IPS-NIHi7 (cell line): Measurements from ENCODE around the gene MACROH2A2.
"Not testable (repeated sequence)": the region's sequence is repeated elsewhere in the genome, so short reads cannot be mapped to it uniquely, and the experiment has no call there.

Experiments
- DNase-seq: peaks from one replicate; pipeline ENCODE4 v3.0.0; 2012; ENCODE audit warnings: mixed read lengths; ENCODE audit errors: extremely low spot score

The MACROH2A2 gene

DNA sequence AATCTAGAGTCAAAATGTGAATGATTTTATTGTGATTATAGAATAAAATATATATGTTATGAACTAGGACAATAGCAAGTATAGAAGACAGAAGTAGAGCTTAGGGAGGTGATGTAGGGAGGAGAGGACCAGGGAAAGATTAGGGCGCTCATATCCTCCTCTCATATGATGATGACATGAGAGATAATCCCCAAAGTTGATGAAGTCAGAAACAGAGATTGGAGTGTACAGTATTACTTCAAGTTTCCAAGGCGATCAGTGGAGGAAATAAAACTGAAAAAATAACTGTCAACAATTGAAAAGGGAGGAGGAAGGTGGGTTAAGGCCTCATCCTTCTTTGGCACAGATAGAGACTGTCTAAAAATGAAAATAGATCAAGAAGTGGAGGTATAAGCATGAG lies 14.9 kb downstream of the MACROH2A2 start:
- no peak for DNase-seq

DNA sequence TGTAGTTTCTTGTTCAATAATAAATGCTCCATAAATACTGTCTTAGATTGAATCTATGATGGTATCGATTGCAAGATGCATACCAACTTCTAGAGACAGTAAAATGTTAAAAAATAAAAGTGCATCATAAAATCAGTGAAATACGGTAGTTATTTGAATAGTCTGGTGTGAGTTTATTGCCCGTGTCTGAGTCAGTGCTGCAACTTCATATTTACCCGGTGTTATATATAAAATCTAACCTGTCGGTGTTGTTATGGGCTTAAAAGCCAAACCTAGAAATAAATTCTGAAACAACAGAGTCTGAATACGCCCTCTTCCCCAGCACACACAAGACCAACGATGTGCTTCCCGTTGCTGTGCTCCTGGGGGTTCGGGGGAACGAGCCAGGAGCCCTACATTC lies 16.3 kb downstream of the MACROH2A2 start:
- no peak for DNase-seq

DNA sequence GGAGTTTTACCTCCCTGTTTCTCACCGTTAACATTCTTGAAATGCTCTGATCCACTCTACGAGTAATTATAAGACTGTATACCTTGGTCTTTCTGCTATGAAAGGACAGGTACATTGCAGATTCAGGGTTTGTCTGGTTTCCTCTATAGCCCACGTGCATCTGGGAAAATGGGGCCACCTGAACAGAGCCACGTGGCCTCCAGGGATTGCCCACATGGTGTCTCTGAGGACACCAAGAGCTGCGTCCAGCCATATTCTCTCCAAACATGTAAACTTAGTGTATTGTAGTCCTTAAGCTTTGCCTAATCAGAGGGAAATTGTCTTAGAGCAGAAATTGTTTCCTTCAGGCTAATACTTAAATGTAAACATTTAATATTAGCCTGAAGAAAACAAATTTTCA lies 16.7 kb downstream of the MACROH2A2 start:
- no peak for DNase-seq

DNA sequence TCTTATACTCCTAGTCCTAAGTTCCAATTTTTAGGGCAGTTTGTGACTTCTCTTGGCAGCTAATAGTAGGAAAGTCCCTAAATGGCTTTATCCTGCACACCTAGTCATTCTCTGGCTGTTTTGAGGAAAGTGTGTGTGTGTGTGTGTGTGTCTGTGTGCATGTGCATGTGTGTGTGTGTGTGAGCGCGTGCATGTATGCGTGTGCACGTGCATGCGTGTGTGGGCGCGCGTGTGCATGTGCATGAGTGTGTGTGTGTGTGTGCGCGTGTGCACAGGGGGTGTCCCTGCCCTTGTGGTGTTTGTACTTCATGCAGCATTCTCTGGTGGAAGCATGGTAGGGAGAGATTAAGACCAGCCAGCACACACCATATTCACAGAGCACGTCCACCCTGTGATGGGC lies 18.2 kb downstream of the MACROH2A2 start:
- no peak for DNase-seq

- DNase-seq: no peak
Observed at GRCh38 chr10:70074165-70074564, 21.5 kb downstream of the MACROH2A2 start.

- DNase-seq: no peak
Observed at GRCh38 chr10:70074971-70075370, 22.3 kb downstream of the MACROH2A2 start.

GRCh38 chr10:70078329-70078728 lies 25.7 kb downstream of the MACROH2A2 start:
- no peak for DNase-seq

- no peak for DNase-seq
Observed at GRCh38 chr10:70078937-70079336, 26.3 kb downstream of the MACROH2A2 start.

DNA sequence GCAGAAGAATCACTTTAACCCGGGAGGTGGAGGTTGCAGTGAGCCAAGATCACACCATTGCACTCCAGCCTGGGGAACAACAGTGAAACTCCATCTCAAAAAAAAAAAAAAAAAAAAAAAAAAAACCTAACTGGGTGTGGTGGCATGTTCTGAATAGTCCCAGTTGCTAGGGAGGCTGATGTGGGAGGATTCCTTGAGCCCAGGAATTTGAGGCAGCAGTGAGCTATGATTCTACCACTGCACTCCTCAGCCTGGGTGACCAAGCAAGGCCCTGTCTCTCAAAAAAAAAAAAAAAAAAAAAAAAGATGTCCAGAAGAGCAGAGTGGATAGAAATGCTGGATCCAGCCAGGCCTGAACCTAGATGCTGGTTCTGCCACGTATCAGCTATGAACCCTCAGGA lies 28.1 kb downstream of the MACROH2A2 start:
- not testable (repeated sequence) for DNase-seq

GRCh38 chr10:70084189-70084588 lies 31.5 kb downstream of the MACROH2A2 start:
- DNase-seq: no peak

GRCh38 chr10:70085975-70086613 lies 33.4 kb downstream of the MACROH2A2 start:
- no peak for DNase-seq

- no peak for DNase-seq
Observed at GRCh38 chr10:70087616-70088307, 35.1 kb downstream of the MACROH2A2 start.

GRCh38 chr10:70088308-70088698 lies 35.7 kb downstream of the MACROH2A2 start:
- no peak for DNase-seq

GRCh38 chr10:70090013-70090412 lies 37.4 kb downstream of the MACROH2A2 start:
- no peak for DNase-seq

- no peak for DNase-seq
Observed at GRCh38 chr10:70090951-70091350, 38.3 kb downstream of the MACROH2A2 start.

GRCh38 chr10:70092389-70092718 lies 39.7 kb downstream of the MACROH2A2 start:
- no peak for DNase-seq

GRCh38 chr10:70093335-70093944 lies 40.8 kb downstream of the MACROH2A2 start:
- no peak for DNase-seq

- DNase-seq: no peak
Observed at GRCh38 chr10:70094250-70094649, 41.6 kb downstream of the MACROH2A2 start.

DNA sequence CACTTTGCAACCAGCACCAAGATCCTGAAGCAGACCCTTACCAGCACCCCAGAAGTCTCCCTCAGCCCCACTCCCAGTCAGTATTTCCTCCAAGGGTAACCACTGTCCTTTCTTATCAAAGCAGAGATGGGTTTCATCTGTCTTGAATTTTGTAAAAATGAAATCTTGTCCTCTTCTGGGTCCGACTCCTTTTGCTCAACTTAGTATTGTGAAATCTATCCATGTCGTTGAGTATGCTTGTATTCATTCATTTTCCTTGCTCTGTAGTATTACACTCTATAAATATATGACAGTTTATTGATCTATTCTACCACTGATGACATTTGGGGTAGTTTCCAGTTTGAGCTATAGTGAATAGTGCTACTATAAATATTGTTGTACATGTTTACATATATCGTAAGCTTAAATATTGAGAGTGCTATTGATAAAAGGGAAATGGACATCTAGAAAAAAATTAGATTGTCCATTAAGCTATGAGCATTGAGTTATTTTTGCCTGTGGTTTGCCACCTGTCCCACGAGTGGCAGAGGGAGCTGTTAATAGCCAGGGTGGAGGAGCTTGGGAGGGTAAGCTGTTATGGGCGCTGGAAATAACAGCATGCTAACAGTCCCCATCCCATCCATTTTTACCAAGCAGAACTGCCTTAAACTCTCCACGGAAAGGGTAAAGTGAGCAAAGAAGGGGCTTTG lies 43.5 kb downstream of the MACROH2A2 start:
- no peak for DNase-seq

DNA sequence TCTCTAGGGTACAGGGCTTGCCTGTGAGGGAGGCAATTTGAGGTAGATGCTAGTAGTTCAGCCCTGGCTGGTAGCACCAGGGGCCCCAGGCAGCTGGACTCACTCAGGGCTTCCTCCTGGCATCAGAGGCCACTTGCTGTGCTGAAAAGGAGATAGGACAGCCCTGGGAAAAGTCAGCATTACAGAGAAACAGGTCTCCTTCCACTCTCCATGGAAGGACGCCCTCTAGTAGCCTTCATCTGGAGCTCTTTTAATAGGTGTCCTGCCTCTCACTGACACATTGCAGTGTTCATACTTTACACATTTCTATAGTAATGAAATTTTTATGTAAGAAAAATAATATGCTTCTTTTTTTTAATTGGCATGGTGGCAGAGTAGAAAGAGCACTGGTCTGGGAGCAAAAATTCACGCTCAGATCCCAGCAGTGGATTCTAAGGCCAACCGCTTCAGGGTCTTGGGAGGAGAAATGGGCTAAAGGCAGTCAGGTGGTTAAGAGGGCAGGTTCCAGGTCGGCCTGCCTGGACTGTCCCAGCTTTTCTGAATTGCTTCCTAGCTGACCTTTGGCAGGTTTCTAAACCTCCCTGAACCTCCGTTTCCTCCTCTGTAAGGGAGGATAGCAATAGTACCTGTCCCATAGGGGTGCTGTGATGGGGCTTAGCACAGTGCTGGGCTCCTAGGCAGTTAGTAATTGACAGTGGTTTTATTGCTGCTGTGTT lies 44.2 kb downstream of the MACROH2A2 start:
- DNase-seq: no peak

GRCh38 chr10:70097459-70097858 lies 44.8 kb downstream of the MACROH2A2 start:
- DNase-seq: no peak

DNA sequence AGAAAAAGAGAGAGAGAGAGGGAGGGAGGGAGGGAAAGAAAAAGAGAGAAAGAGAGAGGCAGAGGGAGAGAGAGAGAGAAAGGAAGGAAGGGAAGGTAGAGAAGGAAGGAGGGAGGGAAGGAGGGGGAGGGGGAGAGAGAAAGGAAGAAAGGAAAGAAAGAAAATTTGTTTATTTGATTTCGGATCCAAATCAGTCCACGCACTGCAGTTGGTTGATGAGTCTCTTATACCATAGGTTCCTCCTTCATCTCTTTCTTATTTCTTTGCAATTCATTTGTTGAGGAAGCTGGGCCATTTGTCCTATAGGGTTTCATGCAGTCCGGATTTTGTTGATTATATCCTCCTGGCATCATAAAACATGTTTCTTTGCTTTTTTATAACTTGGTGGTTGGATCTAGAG lies 45.6 kb downstream of the MACROH2A2 start:
- DNase-seq: no peak
